Activated naive CD8-positive, alpha-beta T cell treated with anti-CD3 and anti-CD28 coated beads, Interleukin-2, amount 50 U/mL, for 24 hours (primary cell): ENCODE data around the gene PRRC2A.

Experiments
- ATAC-seq: fragments of 150-1000 bp; cut with Tn5 transposase; one replicate; pipeline ENCODE4 v1.10.0; 2021
- DNase-seq: peaks from one replicate; pipeline ENCODE4 v3.0.0; 2021
- H3K27ac Mint-ChIP-seq: one replicate; pipeline ENCODE4 v1.8.0; 2021; ENCODE audit warnings: mild to moderate bottlenecking, mixed read lengths
- H3K27me3 Mint-ChIP-seq: one replicate; pipeline ENCODE4 v1.8.0; 2021; ENCODE audit warnings: mixed read lengths
- H3K36me3 Mint-ChIP-seq: one replicate; pipeline ENCODE4 v1.8.0; 2021; ENCODE audit warnings: low read depth, mixed read lengths
- H3K4me1 Mint-ChIP-seq: one replicate; pipeline ENCODE4 v1.8.0; 2021; ENCODE audit warnings: mixed read lengths
- H3K4me3 Mint-ChIP-seq: one replicate; pipeline ENCODE4 v1.8.0; 2021; ENCODE audit warnings: mild to moderate bottlenecking, moderate library complexity, mixed read lengths
- H3K9me3 Mint-ChIP-seq: one replicate; pipeline ENCODE4 v1.8.0; 2021; ENCODE audit warnings: mixed read lengths

The PRRC2A gene

DNA sequence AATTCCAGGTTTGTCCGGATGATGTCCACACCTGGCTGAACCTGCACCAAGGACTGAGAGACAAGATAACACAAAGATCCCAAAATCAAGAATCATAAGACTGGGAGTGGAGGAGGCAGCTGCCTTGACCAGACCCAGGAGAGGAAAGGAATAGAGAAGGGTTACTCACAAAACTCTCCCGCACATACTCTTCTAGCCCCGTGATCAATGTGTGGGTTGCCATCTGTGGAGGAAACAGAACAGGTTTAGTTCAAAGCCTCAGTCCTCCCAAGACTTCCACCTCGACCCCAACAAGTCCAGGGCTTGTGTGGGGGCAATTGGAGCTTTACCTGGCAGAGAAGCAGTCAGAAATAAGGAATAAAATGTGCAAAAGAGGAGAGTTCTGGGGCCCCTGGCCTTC lies 20.9 kb downstream of the PRRC2A start:
- Mint-ChIP-seq H3K27ac (peak overlapping the region; percentile 25), H3K4me3 (no peak overlapping the region), H3K27me3 (no peaks in the 10 kb centered on the region), H3K9me3 (no peaks in the 10 kb centered on the region), H3K4me1 (peaks cover 22% of the 10 kb centered on the region), H3K36me3 (peaks cover 41% of the 10 kb centered on the region)
- DNase-seq (no peak), ATAC-seq (no peak)

DNA sequence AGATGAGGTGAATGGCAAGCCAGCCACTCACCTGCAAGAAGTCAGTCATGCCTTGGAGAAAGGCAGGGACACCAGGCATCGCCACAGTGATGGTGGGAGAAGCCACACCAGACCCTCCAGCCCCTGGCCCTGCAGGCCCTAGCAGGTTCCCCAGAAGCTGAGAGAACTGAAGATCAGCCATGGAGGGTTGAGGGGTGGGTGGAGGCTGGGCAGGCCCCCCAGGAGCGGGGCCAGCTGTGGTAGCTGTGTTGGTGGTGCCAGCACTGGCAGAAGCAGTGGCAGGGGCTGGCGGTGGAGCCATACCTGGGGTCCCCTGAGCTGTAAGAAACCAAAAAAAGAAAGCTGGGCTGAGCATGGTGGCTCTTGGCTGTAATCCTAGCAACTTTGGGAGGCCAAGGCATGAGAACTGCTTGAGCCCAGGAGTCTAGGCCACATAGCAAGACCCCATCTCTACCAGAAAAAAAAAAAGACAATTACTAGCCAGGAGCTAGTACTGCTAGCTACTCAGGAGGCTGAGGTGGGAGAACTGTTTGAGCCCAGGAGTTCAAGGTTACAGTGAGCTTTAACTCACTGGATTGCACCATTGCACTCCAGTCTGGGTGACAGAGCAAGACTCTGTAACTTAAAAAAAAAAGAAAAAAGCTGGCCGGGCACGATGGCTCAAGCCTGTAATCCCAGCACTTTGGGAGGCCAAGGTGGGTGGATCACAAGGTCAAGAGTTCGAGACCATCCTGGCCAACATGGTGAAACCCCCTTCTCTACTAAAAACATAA lies 22.5 kb downstream of the PRRC2A start:
- Mint-ChIP-seq H3K4me1 (peaks cover 22% of the 10 kb centered on the region), H3K36me3 (peaks cover 40% of the 10 kb centered on the region)

GRCh38 chr6:31643818-31644454 lies 23.4 kb downstream of the PRRC2A start:
- Mint-ChIP-seq H3K4me3 (no peak overlapping the region), H3K9me3 (no peaks in the 10 kb centered on the region), H3K4me1 (peaks cover 18% of the 10 kb centered on the region), H3K27ac (no peak overlapping the region), H3K27me3 (no peaks in the 10 kb centered on the region), H3K36me3 (peaks cover 40% of the 10 kb centered on the region)
- ATAC-seq, result no peak
- no peak for DNase-seq

More for the DNA sequence above, 22.5 kb downstream of the PRRC2A start:
- Mint-ChIP-seq H3K9me3 (no peaks in the 10 kb centered on the region), H3K27ac (no peak overlapping the region), H3K27me3 (no peaks in the 10 kb centered on the region), H3K4me3 (no peak overlapping the region)
- DNase-seq (no peak), ATAC-seq (no peak)

DNA sequence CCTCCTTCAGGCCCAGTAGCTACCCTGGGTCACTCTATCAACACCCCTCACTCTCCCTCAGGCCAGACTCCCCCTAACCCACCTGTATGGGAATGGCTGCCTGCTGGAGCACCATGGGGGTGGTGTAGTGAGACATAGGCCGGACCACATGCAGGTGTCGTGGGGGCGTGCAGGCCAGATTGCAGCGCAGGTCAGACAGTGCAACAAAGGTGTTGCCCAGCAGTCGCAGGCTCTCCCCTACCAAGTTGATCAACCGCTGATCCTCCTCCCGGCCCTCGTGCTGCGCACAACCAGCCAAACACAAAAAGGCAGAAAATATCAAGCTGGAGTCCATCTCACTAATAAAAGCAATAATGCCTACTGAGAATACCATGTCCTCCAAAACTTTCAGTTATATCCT lies 24.8 kb downstream of the PRRC2A start:
- Mint-ChIP-seq H3K4me1 (peaks cover 17% of the 10 kb centered on the region), H3K27ac (no peak overlapping the region), H3K36me3 (peaks cover 40% of the 10 kb centered on the region)

GRCh38 chr6:31651602-31652191 lies 31.2 kb downstream of the PRRC2A start:
- Mint-ChIP-seq H3K36me3 (peaks cover 35% of the 10 kb centered on the region), H3K4me3 (peak overlapping the region; percentile 91), H3K27me3 (no peaks in the 10 kb centered on the region), H3K27ac (peak overlapping the region; percentile 100), H3K9me3 (no peaks in the 10 kb centered on the region), H3K4me1 (peaks cover 51% of the 10 kb centered on the region)
- DNase-seq (no peak), ATAC-seq (peak; percentile 66)

More for the DNA sequence above, 24.8 kb downstream of the PRRC2A start:
- no peak for DNase-seq
- no peak for ATAC-seq
- H3K9me3 Mint-ChIP-seq, result no peaks in the 10 kb centered on the region
- no peaks in the 10 kb centered on the region for H3K27me3 Mint-ChIP-seq
- no peak overlapping the region for H3K4me3 Mint-ChIP-seq

- H3K27me3 Mint-ChIP-seq, result no peaks in the 10 kb centered on the region
- peaks cover 63% of the 10 kb centered on the region for H3K4me1 Mint-ChIP-seq
- ATAC-seq (peak; percentile 60), DNase-seq (peak; percentile 86)
- H3K27ac Mint-ChIP-seq, result peak overlapping the region; percentile 100
- no peaks in the 10 kb centered on the region for H3K9me3 Mint-ChIP-seq
- H3K4me3 Mint-ChIP-seq, result peak overlapping the region; percentile 91
- H3K36me3 Mint-ChIP-seq, result peaks cover 34% of the 10 kb centered on the region
Observed at GRCh38 chr6:31652925-31653724, 32.6 kb downstream of the PRRC2A start.

DNA sequence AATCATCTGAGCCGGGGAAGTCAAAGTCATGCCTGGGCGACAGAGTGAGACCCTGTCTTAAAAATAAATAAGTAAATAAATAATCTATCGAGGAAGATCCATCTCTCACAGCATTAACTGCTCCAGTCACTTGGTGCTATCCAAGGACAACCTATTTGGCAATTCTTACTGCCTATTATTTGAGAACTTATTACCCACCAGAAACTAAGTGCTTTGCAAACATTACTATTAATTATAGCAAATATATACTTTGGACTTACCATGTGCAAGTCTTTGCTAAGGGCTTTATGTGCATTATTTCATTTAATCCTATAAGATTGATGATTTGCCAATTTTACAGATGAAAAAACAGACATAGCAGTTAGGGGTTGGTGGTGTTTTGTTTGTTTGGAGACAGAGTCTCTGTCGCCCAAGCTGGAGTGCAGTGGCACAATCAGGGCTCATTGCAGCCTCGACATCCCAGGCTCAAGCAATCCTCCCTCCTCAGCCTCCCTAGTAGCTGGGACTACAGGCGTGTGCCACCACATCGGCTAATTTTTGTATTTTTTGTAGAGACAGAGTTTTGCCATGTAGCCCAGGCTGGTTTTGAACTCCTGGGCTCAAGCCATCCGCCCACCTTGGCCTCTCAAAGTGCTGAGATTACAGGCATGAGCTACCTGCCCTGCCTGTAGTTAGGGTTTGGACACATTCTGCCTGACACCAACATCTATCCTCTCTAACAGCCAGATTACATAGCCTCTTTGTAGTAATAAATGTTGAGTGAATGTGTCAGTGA lies 34.2 kb downstream of the PRRC2A start:
- no peak overlapping the region for H3K27ac Mint-ChIP-seq
- no peak overlapping the region for H3K4me3 Mint-ChIP-seq
- no peaks in the 10 kb centered on the region for H3K9me3 Mint-ChIP-seq

GRCh38 chr6:31655349-31656237 lies 35.1 kb downstream of the PRRC2A start, which contains the start of gene APOM:
Gene APOM, plus strand, starts transcription at chr6:31655894. Its CDS starts 73 bp downstream, at chr6:31655967.
- Mint-ChIP-seq H3K4me3 (no peak within 1 kb of the TSS), H3K27me3 (no peaks in the 10 kb centered on the region), H3K27ac (peak within 1 kb of the TSS; percentile 54), H3K4me1 (peaks cover 72% of the 10 kb centered on the region), H3K36me3 (peaks cover 30% of the 10 kb centered on the region), H3K9me3 (no peaks in the 10 kb centered on the region)
- ATAC-seq (no peak), DNase-seq (no peak)

More for the DNA sequence above, 34.2 kb downstream of the PRRC2A start:
- peaks cover 75% of the 10 kb centered on the region for H3K4me1 Mint-ChIP-seq
- H3K36me3 Mint-ChIP-seq, result peaks cover 28% of the 10 kb centered on the region
- DNase-seq (no peak), ATAC-seq (no peak)
- no peaks in the 10 kb centered on the region for H3K27me3 Mint-ChIP-seq

- H3K9me3 Mint-ChIP-seq, result no peaks in the 10 kb centered on the region
- ATAC-seq, result no peak
- H3K4me3 Mint-ChIP-seq, result peak overlapping the region; percentile 93
- peaks cover 69% of the 10 kb centered on the region for H3K4me1 Mint-ChIP-seq
- H3K27me3 Mint-ChIP-seq, result no peaks in the 10 kb centered on the region
- H3K27ac Mint-ChIP-seq, result peak overlapping the region; percentile 79
- peaks cover 32% of the 10 kb centered on the region for H3K36me3 Mint-ChIP-seq
- DNase-seq, result no peak
Observed at GRCh38 chr6:31657406-31658157, 37.1 kb downstream of the PRRC2A start.

DNA sequence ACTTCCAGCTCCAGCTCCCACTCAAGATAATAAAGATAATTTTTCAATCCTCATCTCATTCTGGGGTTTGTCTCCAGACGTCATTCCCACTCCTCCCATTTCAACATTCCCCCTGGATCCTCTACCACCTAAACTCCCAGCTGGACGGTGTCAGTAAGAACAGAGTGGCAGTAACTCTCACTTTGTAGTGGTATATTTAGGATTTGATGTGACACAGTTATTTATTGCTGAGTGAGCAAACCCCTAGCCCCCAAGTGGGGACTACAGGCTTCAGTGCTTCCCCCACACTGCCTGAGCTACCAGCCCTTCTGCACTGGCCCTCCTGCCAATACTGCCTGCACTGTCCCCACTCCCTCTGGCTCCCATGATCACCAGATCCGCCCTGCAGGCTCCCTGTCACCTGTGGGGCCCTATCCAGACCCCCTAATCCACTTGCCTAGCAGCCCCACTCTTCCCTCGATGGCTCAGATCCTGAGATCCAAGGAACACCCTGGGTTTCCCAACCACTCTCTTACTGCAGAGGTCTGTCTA lies 37.7 kb downstream of the PRRC2A start:
- no peaks in the 10 kb centered on the region for H3K9me3 Mint-ChIP-seq
- no peaks in the 10 kb centered on the region for H3K27me3 Mint-ChIP-seq
- H3K27ac Mint-ChIP-seq, result peak overlapping the region; percentile 79
- DNase-seq (no peak), ATAC-seq (no peak)
- H3K36me3 Mint-ChIP-seq, result peaks cover 36% of the 10 kb centered on the region
- H3K4me1 Mint-ChIP-seq, result peaks cover 69% of the 10 kb centered on the region
- peak overlapping the region; percentile 93 for H3K4me3 Mint-ChIP-seq

- Mint-ChIP-seq H3K27ac (peak overlapping the region; percentile 87), H3K9me3 (no peaks in the 10 kb centered on the region), H3K27me3 (no peaks in the 10 kb centered on the region), H3K4me3 (peak overlapping the region; percentile 93), H3K36me3 (peaks cover 45% of the 10 kb centered on the region), H3K4me1 (peaks cover 71% of the 10 kb centered on the region)
- DNase-seq (no peak), ATAC-seq (no peak)
Observed at GRCh38 chr6:31658983-31659648, 38.6 kb downstream of the PRRC2A start.
